Activated naive CD4-positive, alpha-beta T cell treated with anti-CD3 and anti-CD28 coated beads for 36 hours (primary cell): ENCODE data around the gene NUDT8. TPM values are rescaled to one million over a fixed set of nuclear protein-coding genes. Genes with fewer than 3 reads are reported as not detected.
"Not testable (repeated sequence)": the region's sequence is repeated elsewhere in the genome, so short reads cannot be mapped to it uniquely, and the experiment has no call there.

Experiments used
- CTCF ChIA-PET: fragments of 350-600 bp; sonication (Branson Sonifier 250); formaldehyde crosslinking; loops from one replicate; lab custom pipeline; 2021; ENCODE audit warnings: antibody characterized with exemption; lab: Charles Lee
- DNase-seq: peaks from one replicate; pipeline ENCODE4 v3.0.0-alpha.2; 2020
- H3K27ac Mint-ChIP-seq: one replicate; pipeline ENCODE4 v1.8.0; 2021; ENCODE audit warnings: mild to moderate bottlenecking, mixed read lengths
- H3K27me3 Mint-ChIP-seq: one replicate; pipeline ENCODE4 v1.8.0; 2021; ENCODE audit warnings: low read depth, mixed read lengths
- H3K36me3 Mint-ChIP-seq: one replicate; pipeline ENCODE4 v1.8.0; 2021; ENCODE audit warnings: low read depth, mixed read lengths
- H3K4me1 Mint-ChIP-seq: one replicate; pipeline ENCODE4 v1.8.0; 2021; ENCODE audit warnings: low read depth, mixed read lengths
- H3K4me3 Mint-ChIP-seq: one replicate; pipeline ENCODE4 v1.8.0; 2021; ENCODE audit warnings: mild to moderate bottlenecking, moderate library complexity, mixed read lengths
- H3K9me3 Mint-ChIP-seq: one replicate; pipeline ENCODE4 v1.8.0; 2021; ENCODE audit warnings: mixed read lengths
- intact Hi-C: fragments of 100-400 bp; cut with micrococcal nuclease; formaldehyde crosslinking; loops from one replicate; pipeline ENCODE4 v1.15.1; 2023
- total RNA-seq, 2 experiments: library from RNA; stranded (reverse); gene quantifications; one replicate each; pipeline ENCODE4 v1.2.3, GENCODE V29; 2021

Gene NUDT8
- total RNA-seq, 2 experiments from 2014 or later: 29.7 to 30.4 TPM

GRCh38 chr11:67665541-67666302, 36.0 kb upstream of the NUDT8 start:
- no peak overlapping the region for H3K27ac Mint-ChIP-seq
- H3K4me1 Mint-ChIP-seq: no peaks in the 10 kb centered on the region
- H3K9me3 Mint-ChIP-seq: no peaks in the 10 kb centered on the region
- DNase-seq: no peak
- H3K27me3 Mint-ChIP-seq: no peaks in the 10 kb centered on the region
- H3K36me3 Mint-ChIP-seq: no peaks in the 10 kb centered on the region
- CTCF ChIA-PET: interaction anchor here (0.5 kb wide), 1 partner anchor 583 kb away, joined by 3 read pairs; no protein-coding TSS in a partner anchor
- no peak overlapping the region for H3K4me3 Mint-ChIP-seq
- intact Hi-C loops: no loop called here

GRCh38 chr11:67664696-67665540, 35.2 kb upstream of the NUDT8 start:
- Mint-ChIP-seq H3K9me3 (no peaks in the 10 kb centered on the region), H3K4me1 (no peaks in the 10 kb centered on the region), H3K36me3 (no peaks in the 10 kb centered on the region), H3K4me3 (no peak overlapping the region), H3K27ac (no peak overlapping the region), H3K27me3 (no peaks in the 10 kb centered on the region)
- intact Hi-C loops: no loop called here
- CTCF ChIA-PET: interaction anchor here (0.5 kb wide), 1 partner anchor 583 kb away, joined by 3 read pairs; no protein-coding TSS in a partner anchor
- DNase-seq: no peak

- CTCF ChIA-PET: no interaction called here
Measured at GRCh38 chr11:67664213-67664585, 34.5 kb upstream of the NUDT8 start.

GRCh38 chr11:67663532-67664212, 33.9 kb upstream of the NUDT8 start:
- intact Hi-C loops: no loop called here
- no peak overlapping the region for H3K4me3 Mint-ChIP-seq
- H3K36me3 Mint-ChIP-seq: no peaks in the 10 kb centered on the region
- CTCF ChIA-PET: no interaction called here
- no peaks in the 10 kb centered on the region for H3K9me3 Mint-ChIP-seq
- DNase-seq: no peak
- H3K27ac Mint-ChIP-seq: no peak overlapping the region
- H3K4me1 Mint-ChIP-seq: no peaks in the 10 kb centered on the region
- H3K27me3 Mint-ChIP-seq: no peaks in the 10 kb centered on the region

More at GRCh38 chr11:67664213-67664585, 34.5 kb upstream of the NUDT8 start:
- Mint-ChIP-seq H3K4me1 (no peaks in the 10 kb centered on the region), H3K9me3 (no peaks in the 10 kb centered on the region), H3K36me3 (no peaks in the 10 kb centered on the region), H3K27ac (no peak overlapping the region), H3K27me3 (no peaks in the 10 kb centered on the region), H3K4me3 (no peak overlapping the region)
- intact Hi-C loops: no loop called here
- DNase-seq: no peak

- DNase-seq: no peak
- CTCF ChIA-PET: interaction anchor here (0.8 kb wide), 1 partner anchor 27 kb away, joined by 3 read pairs; no protein-coding TSS in a partner anchor
- Mint-ChIP-seq H3K4me3 (no peak overlapping the region), H3K27ac (no peak overlapping the region), H3K9me3 (no peaks in the 10 kb centered on the region), H3K27me3 (no peaks in the 10 kb centered on the region), H3K36me3 (no peaks in the 10 kb centered on the region), H3K4me1 (no peaks in the 10 kb centered on the region)
- intact Hi-C loops: no loop called here
Measured at GRCh38 chr11:67662835-67663531, 33.2 kb upstream of the NUDT8 start.

GRCh38 chr11:67662142-67662834, 32.6 kb upstream of the NUDT8 start:
- Mint-ChIP-seq H3K9me3 (no peaks in the 10 kb centered on the region), H3K27ac (no peak overlapping the region), H3K27me3 (no peaks in the 10 kb centered on the region), H3K4me1 (peaks cover 6% of the 10 kb centered on the region), H3K4me3 (no peak overlapping the region), H3K36me3 (no peaks in the 10 kb centered on the region)
- intact Hi-C loops: no loop called here
- CTCF ChIA-PET: interaction anchor here (0.8 to 1.3 kb wide), 2 partner anchors 16 to 26 kb away, joined by 3 read pairs; no protein-coding TSS in a partner anchor
- no peak for DNase-seq

- intact Hi-C loops, H3K4me3 Mint-ChIP-seq, H3K27me3 Mint-ChIP-seq, H3K36me3 Mint-ChIP-seq, H3K27ac Mint-ChIP-seq, H3K4me1 Mint-ChIP-seq, H3K9me3 Mint-ChIP-seq, DNase-seq: not testable (repeated sequence)
- CTCF ChIA-PET: interaction anchor here (0.6 kb wide), 1 partner anchor 43 kb away, joined by 3 read pairs; no protein-coding TSS in a partner anchor
Measured at GRCh38 chr11:67660752-67661151, 31.0 kb upstream of the NUDT8 start.

GRCh38 chr11:67659651-67660165, 30.0 kb upstream of the NUDT8 start:
- DNase-seq, H3K4me1 Mint-ChIP-seq, H3K36me3 Mint-ChIP-seq, H3K4me3 Mint-ChIP-seq, H3K27ac Mint-ChIP-seq, H3K27me3 Mint-ChIP-seq, H3K9me3 Mint-ChIP-seq: not testable (repeated sequence)
- CTCF ChIA-PET: interaction anchor here (0.6 to 4.7 kb wide), 12 partner anchors 10 to 305 kb away, joined by 3 to 24 read pairs (median 3); partner anchors contain the start of genes ACY3 and NUDT8
- intact Hi-C loops: loop anchor here (1.0 to 5.0 kb wide), 4 partner anchors 11 to 307 kb away; partner anchors contain the start of genes GSTP1, NUDT8 and POLD4

GRCh38 chr11:67657300-67657699, 27.6 kb upstream of the NUDT8 start:
- H3K4me3 Mint-ChIP-seq: no peak overlapping the region
- intact Hi-C loops: loop anchor here (5.0 kb wide), 2 partner anchors 75 to 305 kb away; partner anchors contain the start of genes GSTP1 and POLD4
- H3K27me3 Mint-ChIP-seq: no peaks in the 10 kb centered on the region
- peaks cover 5% of the 10 kb centered on the region for H3K9me3 Mint-ChIP-seq
- H3K36me3 Mint-ChIP-seq: no peaks in the 10 kb centered on the region
- H3K27ac Mint-ChIP-seq: no peak overlapping the region
- H3K4me1 Mint-ChIP-seq: peaks cover 10% of the 10 kb centered on the region
- CTCF ChIA-PET: interaction anchor here (2.4 to 4.7 kb wide), 2 partner anchors 9 to 28 kb away, joined by 12 to 24 read pairs; partner anchors contain the start of gene NUDT8
- no peak for DNase-seq

GRCh38 chr11:67656278-67656922, 26.7 kb upstream of the NUDT8 start:
- peak; percentile 41 for DNase-seq
- Mint-ChIP-seq H3K9me3 (peaks cover 5% of the 10 kb centered on the region), H3K4me3 (no peak overlapping the region), H3K36me3 (no peaks in the 10 kb centered on the region), H3K27ac (no peak overlapping the region), H3K4me1 (peaks cover 10% of the 10 kb centered on the region), H3K27me3 (no peaks in the 10 kb centered on the region)
- intact Hi-C loops: loop anchor here (5.0 kb wide), 2 partner anchors 74 to 304 kb away; partner anchors contain the start of genes GSTP1 and POLD4
- CTCF ChIA-PET: interaction anchor here (0.7 to 4.7 kb wide), 2 partner anchors 27 to 29 kb away, joined by 3 to 24 read pairs; partner anchors contain the start of gene NUDT8
